Measurements from ENCODE around the gene CUTA.

DNA sequence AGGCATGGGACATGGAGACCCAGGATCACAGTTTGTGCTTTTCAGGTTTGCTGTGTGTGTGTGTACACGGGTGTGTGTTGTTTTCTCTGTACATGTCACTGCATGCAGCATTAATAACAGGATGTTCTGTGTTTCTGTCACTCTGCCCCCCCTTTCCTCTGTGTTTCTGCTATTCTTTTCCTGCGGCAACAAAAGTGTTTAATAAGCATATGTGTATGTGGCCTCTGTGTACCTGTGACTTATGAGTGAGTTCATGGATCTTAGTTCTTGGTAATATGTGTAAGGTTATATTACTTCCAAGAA is 11.8 kb upstream of the CUTA start:
- no peak for TF ChIP-seq POLR2A (IDR thresholded peaks at IDR 0.05)
- TF ChIP-seq, protein P1, sequence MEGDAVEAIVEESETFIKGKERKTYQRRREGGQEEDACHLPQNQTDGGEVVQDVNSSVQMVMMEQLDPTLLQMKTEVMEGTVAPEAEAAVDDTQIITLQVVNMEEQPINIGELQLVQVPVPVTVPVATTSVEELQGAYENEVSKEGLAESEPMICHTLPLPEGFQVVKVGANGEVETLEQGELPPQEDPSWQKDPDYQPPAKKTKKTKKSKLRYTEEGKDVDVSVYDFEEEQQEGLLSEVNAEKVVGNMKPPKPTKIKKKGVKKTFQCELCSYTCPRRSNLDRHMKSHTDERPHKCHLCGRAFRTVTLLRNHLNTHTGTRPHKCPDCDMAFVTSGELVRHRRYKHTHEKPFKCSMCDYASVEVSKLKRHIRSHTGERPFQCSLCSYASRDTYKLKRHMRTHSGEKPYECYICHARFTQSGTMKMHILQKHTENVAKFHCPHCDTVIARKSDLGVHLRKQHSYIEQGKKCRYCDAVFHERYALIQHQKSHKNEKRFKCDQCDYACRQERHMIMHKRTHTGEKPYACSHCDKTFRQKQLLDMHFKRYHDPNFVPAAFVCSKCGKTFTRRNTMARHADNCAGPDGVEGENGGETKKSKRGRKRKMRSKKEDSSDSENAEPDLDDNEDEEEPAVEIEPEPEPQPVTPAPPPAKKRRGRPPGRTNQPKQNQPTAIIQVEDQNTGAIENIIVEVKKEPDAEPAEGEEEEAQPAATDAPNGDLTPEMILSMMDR (IDR thresholded peaks at IDR 0.05 in 4 of 5, conservative IDR thresholded peaks at IDR 0.05 in 1 of 5) = no peak

All from gastrocnemius medialis (tissue), 4 donors.